GM10266 (cell line): ENCODE results near the gene DENND4C.
"Not testable (repeated sequence)": the region's sequence is repeated elsewhere in the genome, so short reads cannot be mapped to it uniquely, and the experiment has no call there.

Experiments
- DNase-seq: peaks from one replicate; pipeline ENCODE4 v3.0.0; 2012; ENCODE audit errors: extremely low spot score
- CTCF ChIP-seq: IDR thresholded peaks from 2 replicates; pipeline ENCODE4 v1.5.1; 2012; ENCODE audit warnings: mild to moderate bottlenecking, low read depth; ENCODE audit not compliant: control insufficient read depth, insufficient read depth; ENCODE audit errors: missing control alignments

The DENND4C gene

GRCh38 chr9:19255112-19255511 is 24.6 kb downstream of the DENND4C start:
- no peak for TF ChIP-seq CTCF
- no peak for DNase-seq

- no peak for DNase-seq
- TF ChIP-seq CTCF, result no peak
Observed at GRCh38 chr9:19255821-19256220, 25.3 kb downstream of the DENND4C start.

- not testable (repeated sequence) for DNase-seq
Observed at GRCh38 chr9:19259665-19260255, 29.3 kb downstream of the DENND4C start.

GRCh38 chr9:19265602-19266001 is 35.1 kb downstream of the DENND4C start:
- not testable (repeated sequence) for DNase-seq

GRCh38 chr9:19266778-19267384 is 36.4 kb downstream of the DENND4C start:
- DNase-seq, result not testable (repeated sequence)

GRCh38 chr9:19269582-19269981 is 39.1 kb downstream of the DENND4C start:
- TF ChIP-seq CTCF, result no peak

GRCh38 chr9:19270421-19270949 is 40.0 kb downstream of the DENND4C start:
- TF ChIP-seq CTCF, result no peak
- no peak for DNase-seq

More at GRCh38 chr9:19269582-19269981, 39.1 kb downstream of the DENND4C start:
- DNase-seq, result no peak

- no peak for DNase-seq
- no peak for TF ChIP-seq CTCF
Observed at GRCh38 chr9:19271081-19271480, 40.6 kb downstream of the DENND4C start.

GRCh38 chr9:19281801-19282200 is 51.3 kb downstream of the DENND4C start:
- DNase-seq, result no peak
- no peak for TF ChIP-seq CTCF
